Activated T-cell treated with anti-CD3 and anti-CD28 coated beads, Interleukin-2, amount 50 U/mL, for 24 hours (primary cell): ENCODE results near the gene SLC66A3.
A peak's percentile ranks its signal among the peaks of the same experiment; 100 is the strongest.

ENCODE experiments used
- DNase-seq: peaks from one replicate; pipeline ENCODE4 v3.0.0-alpha.2; 2020
- H3K27ac Mint-ChIP-seq: 2 replicates; pipeline ENCODE4 v1.8.0; 2020; ENCODE audit warnings: mild to moderate bottlenecking, mixed read lengths
- H3K27me3 Mint-ChIP-seq: 2 replicates; pipeline ENCODE4 v1.8.0; 2020; ENCODE audit warnings: mixed read lengths
- H3K36me3 Mint-ChIP-seq: 2 replicates; pipeline ENCODE4 v1.8.0; 2020; ENCODE audit warnings: low read depth, mixed read lengths
- H3K4me1 Mint-ChIP-seq: 2 replicates; pipeline ENCODE4 v1.8.0; 2020; ENCODE audit warnings: low read depth, mixed read lengths
- H3K4me3 Mint-ChIP-seq: 2 replicates; pipeline ENCODE4 v1.8.0; 2020; ENCODE audit warnings: mild to moderate bottlenecking, moderate library complexity, mixed read lengths
- H3K9me3 Mint-ChIP-seq: 2 replicates; pipeline ENCODE4 v1.8.0; 2020; ENCODE audit warnings: mixed read lengths

Gene SLC66A3

DNA sequence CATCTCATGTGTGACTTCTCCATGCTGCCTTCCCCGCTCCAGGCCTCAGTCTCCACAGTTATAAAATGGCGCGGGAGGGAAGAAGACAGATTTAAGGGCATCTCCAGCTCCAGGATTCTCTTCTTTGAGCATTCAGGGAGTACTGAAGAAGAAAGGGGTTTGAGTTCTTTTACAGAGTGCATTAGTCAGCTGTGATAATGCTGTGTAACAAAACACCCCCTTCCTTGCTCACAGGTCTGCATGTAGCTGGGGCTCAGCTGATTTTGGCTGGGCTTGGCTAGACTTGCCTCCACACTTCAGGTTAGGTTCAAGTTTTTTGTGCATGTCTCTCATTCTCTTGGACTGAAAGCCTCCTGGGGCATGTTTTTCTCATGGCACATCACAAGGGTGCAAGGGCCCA, 8.0 kb upstream of the SLC66A3 start:
- Mint-ChIP-seq H3K27me3 (peaks cover 2% of the 10 kb centered on the region), H3K4me1 (no peaks in the 10 kb centered on the region), H3K36me3 (no peaks in the 10 kb centered on the region), H3K4me3 (no peak overlapping the region), H3K9me3 (no peaks in the 10 kb centered on the region), H3K27ac (no peak overlapping the region)
- DNase-seq, result no peak

DNA sequence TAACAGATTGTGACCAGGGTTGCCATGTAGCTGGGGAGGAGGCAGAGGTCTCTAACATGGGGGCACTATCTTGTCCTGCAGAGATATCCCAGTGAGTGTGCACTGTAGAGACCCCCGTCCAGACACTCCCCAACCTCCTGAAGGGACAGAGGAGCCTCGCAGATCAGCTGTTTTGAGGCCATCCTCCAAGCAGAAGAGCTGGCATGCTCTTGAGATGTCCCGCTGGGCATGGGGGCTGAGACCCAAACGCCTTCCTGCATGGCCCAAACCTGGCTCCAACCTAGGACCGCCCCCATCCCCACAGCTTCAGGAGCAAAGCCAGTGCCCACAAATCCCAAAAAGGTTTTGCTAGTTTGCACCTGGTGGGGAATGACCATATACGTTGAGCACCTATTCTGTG, 2.7 kb upstream of the SLC66A3 start:
- peaks cover 14% of the 10 kb centered on the region for H3K4me1 Mint-ChIP-seq
- H3K27ac Mint-ChIP-seq, result no peak overlapping the region
- H3K9me3 Mint-ChIP-seq, result no peaks in the 10 kb centered on the region
- no peaks in the 10 kb centered on the region for H3K27me3 Mint-ChIP-seq
- DNase-seq, result no peak
- no peaks in the 10 kb centered on the region for H3K36me3 Mint-ChIP-seq
- no peak overlapping the region for H3K4me3 Mint-ChIP-seq

DNA sequence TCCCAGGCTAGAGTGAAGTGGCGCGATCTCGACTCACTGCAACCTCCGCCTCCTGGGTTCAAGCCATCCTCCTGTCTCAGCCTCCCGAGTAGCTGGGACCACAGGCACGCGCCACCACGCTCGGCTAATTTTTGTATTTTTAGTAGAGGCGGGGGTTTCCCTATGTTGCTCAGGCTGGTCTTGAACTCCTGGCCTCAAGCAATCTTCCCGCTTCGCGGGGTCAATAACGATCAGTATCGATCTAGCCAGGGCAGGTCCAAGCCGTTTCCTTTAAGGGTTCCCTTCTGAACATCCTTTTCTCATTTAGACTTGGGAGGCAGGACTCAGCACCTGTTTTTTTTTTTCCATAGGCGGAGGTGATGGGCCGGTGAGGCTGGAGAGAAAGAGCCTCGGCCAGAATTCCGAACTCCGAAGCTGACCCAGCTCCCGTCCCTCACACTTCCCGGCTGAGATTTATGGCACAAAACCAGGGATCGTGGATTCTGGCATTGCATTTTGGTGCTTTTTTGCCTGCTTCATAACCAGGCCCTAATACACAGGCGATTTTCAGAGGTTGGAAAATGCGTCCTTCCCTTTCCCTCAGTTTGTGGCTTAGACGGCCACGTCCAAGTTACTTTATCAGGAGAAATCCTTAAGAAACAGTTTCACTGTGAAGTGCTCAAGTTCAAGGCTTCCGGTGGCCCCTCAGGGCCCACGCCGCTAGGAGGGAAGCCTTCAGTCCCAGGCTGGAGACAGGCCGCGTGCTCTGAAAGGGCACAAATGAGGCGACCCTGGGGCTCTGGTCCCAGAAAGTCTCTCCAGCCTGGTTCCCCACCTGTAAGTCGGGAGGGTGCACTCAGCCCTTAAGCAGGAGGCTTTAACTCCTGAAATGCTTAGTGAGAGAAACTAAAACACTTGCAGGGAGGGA, 998 bp upstream of the SLC66A3 start:
- H3K27ac Mint-ChIP-seq, result peak overlapping the region; percentile 87
- no peak for DNase-seq

DNA sequence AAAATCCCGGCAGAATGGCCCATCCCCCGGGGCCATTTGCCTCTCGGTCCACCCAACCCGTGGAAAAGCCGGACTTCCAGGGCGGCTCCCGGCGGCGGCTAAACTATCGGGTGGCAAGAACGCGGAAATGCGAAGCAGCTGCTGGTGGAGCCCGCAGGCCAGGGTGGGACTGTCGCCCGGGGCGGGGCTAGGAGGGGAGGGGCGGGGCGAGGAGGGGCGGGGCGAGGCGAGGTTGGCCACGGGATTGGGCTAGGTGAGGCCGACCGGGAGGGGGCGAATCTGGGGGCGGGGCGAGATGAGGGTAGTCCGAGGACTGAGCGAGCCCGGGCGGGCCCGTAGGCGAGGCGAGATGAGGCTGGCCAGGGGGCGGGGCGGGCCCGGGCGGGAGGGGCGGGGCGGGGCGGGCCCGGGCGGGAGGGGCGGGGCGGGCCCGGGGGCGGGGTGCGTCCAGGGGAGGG, 315 bp upstream of the SLC66A3 start:
- H3K27me3 Mint-ChIP-seq, result no peaks in the 10 kb centered on the region
- H3K36me3 Mint-ChIP-seq, result no peaks in the 10 kb centered on the region

More for the DNA sequence above, 998 bp upstream of the SLC66A3 start:
- no peaks in the 10 kb centered on the region for H3K36me3 Mint-ChIP-seq
- no peaks in the 10 kb centered on the region for H3K27me3 Mint-ChIP-seq
- H3K9me3 Mint-ChIP-seq, result no peaks in the 10 kb centered on the region
- H3K4me3 Mint-ChIP-seq, result peak overlapping the region; percentile 75
- H3K4me1 Mint-ChIP-seq, result peaks cover 14% of the 10 kb centered on the region

DNA sequence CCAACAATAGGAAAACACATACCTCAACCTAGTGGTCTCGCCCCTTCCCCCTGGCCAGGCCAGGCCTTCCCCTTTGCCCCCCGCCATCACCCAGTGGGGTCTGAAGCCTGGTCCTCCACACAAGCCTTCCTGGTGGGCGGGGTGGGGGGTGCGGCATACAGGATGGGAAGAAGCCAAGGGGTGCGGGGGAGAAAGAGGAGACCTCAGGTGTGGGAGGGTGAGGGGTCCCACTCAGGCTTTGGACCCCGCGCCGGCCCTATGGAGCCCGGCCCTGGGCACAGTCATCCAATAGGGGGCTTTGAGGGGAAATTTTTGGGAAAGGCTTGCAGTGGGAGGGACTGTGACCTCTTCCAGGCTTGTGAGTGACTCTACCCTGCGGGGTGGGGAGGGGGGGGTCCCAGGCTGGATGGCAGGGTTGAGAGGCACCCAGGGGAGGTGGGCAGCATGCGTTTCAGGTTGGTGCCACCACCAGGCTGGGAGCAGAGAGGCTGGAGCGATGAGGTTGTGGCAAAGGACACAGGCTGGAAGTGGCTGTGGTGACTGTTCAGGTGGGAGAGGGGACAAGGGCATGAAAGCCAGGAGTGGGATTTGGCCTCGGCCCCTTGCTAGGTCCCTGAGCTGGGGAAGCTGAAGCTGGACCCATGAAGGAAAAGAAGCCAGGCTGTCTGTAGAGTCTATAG, 1.3 kb downstream of the SLC66A3 start:
- Mint-ChIP-seq H3K4me3 (peak overlapping the region; percentile 70), H3K27me3 (no peaks in the 10 kb centered on the region), H3K9me3 (no peaks in the 10 kb centered on the region), H3K4me1 (peaks cover 25% of the 10 kb centered on the region), H3K36me3 (no peaks in the 10 kb centered on the region), H3K27ac (no peak overlapping the region)
- DNase-seq, result no peak

More for the DNA sequence above, 315 bp upstream of the SLC66A3 start:
- no peaks in the 10 kb centered on the region for H3K9me3 Mint-ChIP-seq
- H3K4me1 Mint-ChIP-seq, result peaks cover 14% of the 10 kb centered on the region
- DNase-seq, result peak; percentile 98
- H3K4me3 Mint-ChIP-seq, result peak overlapping the region; percentile 75
- H3K27ac Mint-ChIP-seq, result peak overlapping the region; percentile 87

DNA sequence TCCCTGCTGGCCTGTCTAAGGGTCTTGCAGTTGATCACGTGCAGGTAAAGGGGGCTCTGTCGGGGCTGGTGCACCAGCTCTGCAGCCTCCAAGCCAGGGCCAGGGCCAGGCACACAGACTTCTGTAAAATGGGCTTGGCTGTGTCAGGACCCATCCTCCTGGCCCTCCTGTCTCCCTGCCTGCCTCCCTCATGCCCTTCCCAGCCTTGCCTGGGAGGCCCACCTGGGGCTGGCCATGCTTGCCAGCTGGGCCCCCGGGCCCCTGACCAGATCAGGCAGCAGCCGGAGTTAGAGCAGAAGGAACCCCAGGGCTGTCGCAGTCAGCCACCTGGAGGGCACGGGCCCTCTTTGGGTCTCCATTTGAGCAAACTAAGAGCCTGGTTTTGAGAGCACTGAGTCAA, 2.0 kb downstream of the SLC66A3 start:
- H3K27me3 Mint-ChIP-seq, result no peaks in the 10 kb centered on the region
- H3K4me3 Mint-ChIP-seq, result no peak overlapping the region
- H3K9me3 Mint-ChIP-seq, result no peaks in the 10 kb centered on the region
- no peak overlapping the region for H3K27ac Mint-ChIP-seq
- H3K36me3 Mint-ChIP-seq, result peaks cover 2% of the 10 kb centered on the region
- no peak for DNase-seq
- H3K4me1 Mint-ChIP-seq, result peaks cover 25% of the 10 kb centered on the region

DNA sequence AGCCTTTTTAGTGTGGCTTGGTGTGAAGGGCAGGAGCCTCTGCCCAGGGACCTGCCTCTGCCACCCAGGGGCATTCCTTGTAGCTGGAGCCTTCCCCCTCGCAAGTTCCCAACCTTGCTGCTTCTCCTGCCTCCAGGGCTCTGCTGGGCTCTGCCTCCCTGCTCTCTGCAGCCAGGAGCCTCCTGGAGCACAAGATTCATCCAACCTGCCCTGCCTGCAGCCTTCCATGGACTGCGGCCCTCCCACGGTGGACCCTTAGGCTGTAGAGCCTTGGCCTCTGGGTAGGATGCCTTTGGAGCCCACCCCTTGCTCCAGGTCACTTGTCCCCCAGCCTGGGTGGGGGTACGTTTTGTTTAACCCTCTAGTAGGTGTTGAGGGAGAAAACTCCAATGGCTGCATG, 2.5 kb downstream of the SLC66A3 start:
- H3K4me3 Mint-ChIP-seq, result no peak overlapping the region
- H3K4me1 Mint-ChIP-seq, result peaks cover 25% of the 10 kb centered on the region
- H3K27ac Mint-ChIP-seq, result no peak overlapping the region
- H3K36me3 Mint-ChIP-seq, result peaks cover 2% of the 10 kb centered on the region
- no peaks in the 10 kb centered on the region for H3K27me3 Mint-ChIP-seq
- no peak for DNase-seq
- H3K9me3 Mint-ChIP-seq, result no peaks in the 10 kb centered on the region

DNA sequence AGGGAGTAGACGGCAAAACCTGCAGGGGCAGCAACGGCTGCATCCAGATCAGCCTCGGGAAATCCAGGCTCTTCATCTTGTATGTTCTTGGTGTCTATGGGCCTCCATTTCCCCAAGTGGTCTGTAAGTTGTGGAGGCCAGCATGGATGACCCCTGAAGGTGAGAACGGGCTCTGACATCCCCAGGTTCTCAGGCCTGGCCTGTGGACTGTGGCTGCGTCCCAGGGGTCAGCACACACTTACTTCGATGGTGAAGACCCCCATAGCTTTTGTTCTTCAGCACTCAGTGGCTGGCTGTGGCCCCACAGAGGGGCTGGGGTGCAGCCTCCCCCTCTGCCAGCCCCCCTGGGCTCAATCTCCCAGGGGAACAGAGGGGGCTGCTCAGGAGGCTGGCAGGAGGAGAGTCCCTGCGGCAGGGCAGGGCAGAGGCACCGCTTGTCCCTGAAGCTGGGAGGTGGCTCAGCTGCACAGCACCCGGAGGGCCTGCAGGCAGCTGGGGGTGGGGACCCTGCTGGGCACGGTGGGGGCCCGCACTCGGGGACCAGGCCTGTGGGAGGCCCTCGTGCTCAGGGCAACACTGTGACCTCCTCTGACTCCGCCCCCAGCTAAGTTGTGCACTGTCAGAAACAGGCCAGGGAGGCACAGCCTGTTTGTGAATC, 3.8 kb downstream of the SLC66A3 start:
- H3K27ac Mint-ChIP-seq, result no peak overlapping the region

DNA sequence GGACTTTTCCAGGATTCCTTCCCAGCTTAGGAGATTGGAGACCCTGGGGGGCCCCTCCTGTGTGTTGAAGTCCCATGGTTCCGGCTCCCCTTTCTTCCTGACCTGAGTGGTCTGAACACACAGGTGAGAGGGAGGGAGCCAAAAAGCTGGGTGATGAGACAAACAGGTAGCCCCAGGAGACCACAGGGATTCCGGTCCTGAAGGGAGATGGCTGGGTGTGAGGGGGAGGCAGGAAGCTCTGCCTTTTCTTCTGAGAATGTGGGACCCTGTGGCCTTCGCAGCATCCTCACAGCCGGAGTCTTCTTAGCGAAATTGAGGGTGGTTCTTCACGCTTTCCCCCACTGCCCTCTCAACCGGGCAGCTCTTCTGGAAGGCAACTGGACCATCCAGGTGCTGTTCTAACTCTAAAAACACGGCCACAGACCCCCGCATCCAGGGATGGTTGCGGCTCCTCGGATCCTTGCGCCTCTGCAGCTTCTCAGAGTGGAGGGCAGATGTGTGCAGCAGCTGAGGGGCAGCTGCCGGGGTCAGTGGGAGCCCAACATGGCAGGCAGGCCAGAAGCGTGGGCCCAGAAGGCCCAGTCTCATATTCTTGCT, 4.4 kb downstream of the SLC66A3 start:
- no peak overlapping the region for H3K4me3 Mint-ChIP-seq
- no peak for DNase-seq
- H3K27me3 Mint-ChIP-seq, result no peaks in the 10 kb centered on the region
- H3K9me3 Mint-ChIP-seq, result no peaks in the 10 kb centered on the region
- peaks cover 7% of the 10 kb centered on the region for H3K36me3 Mint-ChIP-seq
- H3K4me1 Mint-ChIP-seq, result peaks cover 20% of the 10 kb centered on the region
- no peak overlapping the region for H3K27ac Mint-ChIP-seq

More for the DNA sequence above, 3.8 kb downstream of the SLC66A3 start:
- Mint-ChIP-seq H3K4me3 (no peak overlapping the region), H3K4me1 (peaks cover 25% of the 10 kb centered on the region), H3K9me3 (no peaks in the 10 kb centered on the region), H3K27me3 (no peaks in the 10 kb centered on the region), H3K36me3 (peaks cover 6% of the 10 kb centered on the region)
- no peak for DNase-seq

DNA sequence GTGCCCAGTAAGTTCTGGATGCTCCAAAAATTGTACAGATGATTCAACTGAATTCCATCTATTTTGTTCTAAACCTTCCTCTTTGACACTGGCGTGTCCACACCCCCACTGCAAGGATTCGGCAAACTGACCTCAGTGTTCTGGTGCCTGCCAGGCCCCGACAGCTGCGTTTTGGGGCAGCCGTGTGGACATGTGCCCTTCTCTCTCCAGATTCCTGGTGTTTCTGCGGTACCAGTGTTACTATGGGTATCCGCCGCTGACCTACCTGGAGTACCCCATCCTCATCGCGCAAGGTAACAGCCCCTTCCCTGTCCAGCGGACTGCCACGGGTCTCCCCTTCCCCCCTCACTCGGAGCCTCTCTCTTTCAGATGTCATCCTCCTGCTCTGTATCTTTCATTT, 5.0 kb downstream of the SLC66A3 start:
- Mint-ChIP-seq H3K27ac (no peak overlapping the region), H3K27me3 (no peaks in the 10 kb centered on the region), H3K36me3 (peaks cover 7% of the 10 kb centered on the region), H3K9me3 (no peaks in the 10 kb centered on the region), H3K4me1 (peaks cover 18% of the 10 kb centered on the region), H3K4me3 (no peak overlapping the region)
- DNase-seq, result no peak

DNA sequence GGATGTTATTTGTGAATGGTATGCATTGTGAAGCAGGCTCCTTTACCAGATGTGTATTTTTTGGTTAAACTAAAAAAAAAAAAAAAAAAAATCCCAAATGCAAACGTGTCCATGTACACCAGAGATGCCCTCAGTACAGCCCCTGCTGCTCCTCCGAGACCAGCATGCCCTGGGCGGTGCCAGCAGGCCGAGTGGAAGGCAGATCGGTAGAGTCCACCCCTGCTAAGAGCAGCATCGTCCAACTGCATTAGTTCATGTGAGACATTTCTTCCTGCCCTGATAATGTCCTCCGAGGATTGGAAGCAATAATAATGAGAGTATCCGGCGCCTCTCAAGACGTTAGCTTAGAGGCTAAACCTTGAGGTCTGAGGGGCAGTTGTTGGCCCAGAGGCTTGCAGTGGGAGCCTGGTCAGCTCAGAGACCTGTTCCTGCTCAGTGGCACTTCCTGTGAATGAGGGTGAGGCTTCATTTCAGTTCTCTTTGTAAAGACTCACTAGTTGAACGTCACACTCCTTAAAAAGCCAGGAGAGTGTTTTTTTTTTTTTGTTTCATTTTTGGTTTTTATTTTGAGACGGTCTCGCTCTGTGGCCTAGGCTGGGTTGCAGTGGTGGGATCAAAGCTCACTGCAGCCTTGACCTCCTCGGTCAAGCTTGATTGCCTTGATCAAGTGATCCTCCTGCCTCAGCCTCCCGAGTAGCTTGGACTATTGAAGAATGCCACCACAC, 5.6 kb downstream of the SLC66A3 start:
- Mint-ChIP-seq H3K27ac (peak overlapping the region; percentile 83), H3K36me3 (peaks cover 7% of the 10 kb centered on the region), H3K4me3 (peak overlapping the region; percentile 43), H3K4me1 (peaks cover 16% of the 10 kb centered on the region), H3K27me3 (no peaks in the 10 kb centered on the region), H3K9me3 (no peaks in the 10 kb centered on the region)
- DNase-seq, result no peak

DNA sequence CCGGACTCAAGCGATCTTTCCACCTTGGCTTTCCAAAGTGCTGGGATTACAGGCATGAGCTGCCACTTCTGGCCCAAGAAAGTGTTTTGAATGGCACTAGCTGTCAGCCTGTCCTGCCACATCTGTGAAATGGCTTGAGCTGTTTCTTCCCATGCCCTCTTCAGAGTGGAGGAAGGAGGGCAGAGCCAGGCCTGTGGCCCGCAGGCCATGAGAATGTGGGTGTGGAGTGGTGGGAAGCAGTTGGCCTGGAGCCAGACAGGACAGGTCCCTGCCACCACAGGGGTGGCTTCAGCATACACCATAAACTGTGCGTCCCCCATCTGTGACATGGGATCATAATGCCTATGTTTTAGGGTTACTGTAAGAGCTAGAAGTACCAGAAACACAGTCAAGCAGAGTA, 6.5 kb downstream of the SLC66A3 start:
- Mint-ChIP-seq H3K27me3 (no peaks in the 10 kb centered on the region), H3K9me3 (no peaks in the 10 kb centered on the region), H3K27ac (no peak overlapping the region), H3K4me3 (no peak overlapping the region), H3K36me3 (peaks cover 7% of the 10 kb centered on the region), H3K4me1 (peaks cover 13% of the 10 kb centered on the region)
- DNase-seq, result no peak

DNA sequence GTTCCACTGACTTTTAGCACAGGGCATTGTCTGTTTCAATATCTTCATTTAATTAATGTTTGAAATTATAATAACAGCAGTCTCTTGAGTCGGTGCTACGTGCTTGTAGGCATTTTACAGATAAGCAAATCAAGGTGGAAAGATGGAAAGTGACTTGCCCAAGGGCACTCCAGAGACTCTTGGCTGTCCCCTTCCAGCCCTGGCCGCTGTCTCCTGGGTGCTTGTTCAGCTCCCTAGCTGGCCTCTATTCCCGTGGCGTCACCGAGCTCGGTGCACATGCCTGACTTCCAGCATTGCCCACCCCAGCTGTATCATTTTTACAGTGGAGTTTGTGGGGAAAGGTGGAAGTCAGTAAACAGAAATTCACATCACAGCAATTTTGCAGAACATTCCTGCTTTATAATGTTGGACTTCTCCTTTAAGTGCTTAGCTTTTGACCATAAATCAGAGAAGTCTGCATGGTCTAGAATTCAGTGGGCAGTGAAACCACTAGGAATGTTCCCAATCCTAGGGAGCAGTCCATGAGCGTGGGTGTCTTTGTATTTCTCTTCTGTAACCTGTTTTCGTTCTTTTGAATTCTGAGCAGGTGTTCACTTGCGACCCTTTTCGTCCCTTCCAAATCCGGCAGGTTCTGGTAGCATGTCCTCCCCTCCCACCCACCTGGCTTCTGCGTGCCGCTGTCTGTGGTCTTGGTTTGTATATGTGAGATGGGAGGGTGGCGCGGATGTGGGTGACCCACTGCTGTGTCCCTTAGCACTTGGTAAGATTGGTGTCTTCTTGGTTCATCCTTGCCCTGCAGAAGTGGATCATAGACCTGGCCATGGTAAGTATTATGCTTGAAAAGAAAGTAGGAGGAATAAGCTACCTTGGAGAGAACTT, 8.4 kb downstream of the SLC66A3 start:
- Mint-ChIP-seq H3K27ac (no peak overlapping the region), H3K4me3 (no peak overlapping the region), H3K4me1 (peaks cover 12% of the 10 kb centered on the region), H3K36me3 (peaks cover 7% of the 10 kb centered on the region), H3K27me3 (no peaks in the 10 kb centered on the region), H3K9me3 (no peaks in the 10 kb centered on the region)
- DNase-seq, result no peak
